Measurements from ENCODE around the gene OXLD1.

OXLD1 gene

DNA sequence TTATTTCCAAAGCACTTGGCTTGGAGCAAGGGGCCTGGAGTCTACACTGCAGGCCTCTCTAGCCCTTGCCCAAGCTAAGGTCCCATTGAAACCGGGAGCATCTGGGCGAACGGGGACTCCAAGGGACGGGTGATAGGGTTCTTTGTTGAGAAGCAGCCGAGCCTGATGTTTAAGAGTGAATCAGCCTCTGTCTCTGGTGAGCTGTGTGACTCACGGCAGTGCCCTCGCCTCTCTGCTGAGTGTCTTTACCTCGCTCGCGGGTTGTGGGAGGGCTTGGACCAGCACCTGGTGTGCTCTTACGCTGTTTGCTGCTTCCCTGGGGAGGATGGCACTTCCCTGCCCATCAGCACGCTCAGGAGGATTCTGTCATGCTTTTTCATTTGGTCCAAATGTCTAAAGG lies 18.7 kb upstream of the OXLD1 start:
- peak overlapping the region; percentile 72 for H3K27ac ChIP-seq
- no peak for TF ChIP-seq ZFX (IDR thresholded peaks at IDR 0.05; ENCODE audit: borderline replicate concordance)
- TF ChIP-seq, protein P1, sequence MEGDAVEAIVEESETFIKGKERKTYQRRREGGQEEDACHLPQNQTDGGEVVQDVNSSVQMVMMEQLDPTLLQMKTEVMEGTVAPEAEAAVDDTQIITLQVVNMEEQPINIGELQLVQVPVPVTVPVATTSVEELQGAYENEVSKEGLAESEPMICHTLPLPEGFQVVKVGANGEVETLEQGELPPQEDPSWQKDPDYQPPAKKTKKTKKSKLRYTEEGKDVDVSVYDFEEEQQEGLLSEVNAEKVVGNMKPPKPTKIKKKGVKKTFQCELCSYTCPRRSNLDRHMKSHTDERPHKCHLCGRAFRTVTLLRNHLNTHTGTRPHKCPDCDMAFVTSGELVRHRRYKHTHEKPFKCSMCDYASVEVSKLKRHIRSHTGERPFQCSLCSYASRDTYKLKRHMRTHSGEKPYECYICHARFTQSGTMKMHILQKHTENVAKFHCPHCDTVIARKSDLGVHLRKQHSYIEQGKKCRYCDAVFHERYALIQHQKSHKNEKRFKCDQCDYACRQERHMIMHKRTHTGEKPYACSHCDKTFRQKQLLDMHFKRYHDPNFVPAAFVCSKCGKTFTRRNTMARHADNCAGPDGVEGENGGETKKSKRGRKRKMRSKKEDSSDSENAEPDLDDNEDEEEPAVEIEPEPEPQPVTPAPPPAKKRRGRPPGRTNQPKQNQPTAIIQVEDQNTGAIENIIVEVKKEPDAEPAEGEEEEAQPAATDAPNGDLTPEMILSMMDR (IDR thresholded peaks at IDR 0.05): no peak

DNA sequence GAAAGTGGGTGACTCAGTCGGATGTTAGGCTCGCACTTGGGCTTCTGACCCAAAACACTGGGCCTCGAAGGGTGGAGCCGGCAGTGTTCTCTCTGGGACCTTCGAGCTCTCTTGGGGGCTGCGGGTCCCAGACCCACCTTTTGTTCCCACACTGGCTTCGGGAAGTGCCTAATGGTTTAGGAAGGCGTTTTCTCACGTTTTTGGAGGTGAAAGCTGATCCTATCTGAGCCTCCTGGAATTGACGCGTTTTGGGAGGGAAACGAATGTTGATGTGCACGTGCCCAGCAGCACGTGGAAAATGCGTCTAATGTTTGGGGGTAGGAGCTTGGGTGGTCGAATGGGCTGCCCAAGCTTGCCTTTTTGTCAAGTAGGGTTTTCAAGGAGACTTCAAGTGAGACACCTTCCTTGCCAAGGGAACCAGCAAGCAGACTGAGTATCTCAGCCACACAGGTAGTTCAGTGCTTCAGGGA lies 18.1 kb upstream of the OXLD1 start:
- TF ChIP-seq, protein P1 (IDR thresholded peaks at IDR 0.05): no peak
- TF ChIP-seq ZFX (IDR thresholded peaks at IDR 0.05; ENCODE audit: borderline replicate concordance): no peak
- H3K27ac ChIP-seq: peak overlapping the region; percentile 72

DNA sequence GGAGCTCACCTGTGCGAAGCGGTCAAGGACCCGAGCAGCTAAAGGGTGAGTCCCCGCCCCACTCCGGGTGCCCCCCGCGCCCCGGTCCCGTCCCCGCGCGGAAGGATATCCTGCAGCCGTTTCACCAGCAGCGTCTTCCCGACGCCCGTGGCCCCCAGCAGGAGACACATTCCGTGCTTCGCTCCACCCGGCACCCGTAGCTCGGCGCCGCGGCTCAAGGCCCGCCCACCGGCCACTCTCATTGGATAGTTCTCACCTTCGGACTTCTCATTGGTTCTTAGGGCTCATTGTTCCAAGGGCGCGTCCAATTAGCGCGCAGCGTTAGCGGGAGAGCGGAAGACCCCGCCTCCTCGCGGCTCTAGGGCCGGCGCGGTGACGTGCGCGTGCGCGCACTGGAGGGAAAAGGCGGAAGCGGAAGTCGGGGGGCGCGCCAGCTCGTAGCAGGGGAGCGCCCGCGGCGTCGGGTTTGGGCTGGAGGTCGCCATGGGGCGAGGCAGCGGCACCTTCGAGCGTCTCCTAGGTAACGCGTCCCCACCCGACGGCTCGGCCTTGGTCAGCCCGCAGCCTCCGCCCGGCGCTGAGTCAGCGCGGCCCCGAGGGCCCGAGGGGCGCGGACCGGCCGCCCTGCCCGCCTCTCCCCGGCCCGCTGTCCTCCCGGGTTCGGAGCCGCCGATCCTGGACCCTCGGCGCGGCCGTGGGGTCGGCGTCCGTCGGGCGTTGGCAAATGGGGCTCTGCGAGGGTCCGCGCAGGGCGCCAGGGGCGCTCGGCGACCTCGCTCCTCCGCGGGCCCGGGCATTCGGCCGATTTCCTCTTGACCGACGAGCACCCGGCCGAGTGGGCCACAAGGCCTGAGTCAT lies 17.4 kb upstream of the OXLD1 start, which contains the start of the genes ARL16 and HGS:
Gene ARL16, minus strand, starts transcription at position 214 of the 858 bp plus-strand sequence. Its CDS starts 44 bp downstream, at position 170.
Gene HGS, plus strand, starts transcription at position 428 of the 858 bp plus-strand sequence. Its CDS starts 56 bp downstream, at position 484.
- peak within 1 kb of the TSS; percentile 72 for H3K27ac ChIP-seq
- TF ChIP-seq, protein P1 (IDR thresholded peaks at IDR 0.05): no peak
- no peak for TF ChIP-seq ZFX (IDR thresholded peaks at IDR 0.05; ENCODE audit: borderline replicate concordance)

DNA sequence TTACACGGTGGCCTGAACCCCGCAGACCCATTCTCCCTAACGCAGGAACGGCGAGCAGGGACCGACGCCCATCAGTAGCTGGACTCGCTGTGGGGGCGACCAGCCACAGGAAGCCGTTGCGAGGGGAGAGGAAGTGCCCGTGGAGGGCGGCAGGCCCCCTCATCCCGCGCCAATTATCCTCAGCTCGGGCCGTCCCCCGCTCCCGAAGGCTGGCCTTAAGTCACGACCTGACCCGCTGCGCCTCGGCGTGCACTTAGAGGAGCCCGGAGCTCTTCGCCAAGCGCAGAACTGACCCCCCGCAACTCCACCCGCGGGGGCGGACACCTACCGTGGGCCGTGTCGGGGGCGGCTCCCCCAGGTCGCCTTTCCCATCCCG lies 16.8 kb upstream of the OXLD1 start:
- no peak for TF ChIP-seq ZFX (IDR thresholded peaks at IDR 0.05; ENCODE audit: borderline replicate concordance)
- TF ChIP-seq, protein P1 (IDR thresholded peaks at IDR 0.05): no peak
- H3K27ac ChIP-seq: peak overlapping the region; percentile 72

DNA sequence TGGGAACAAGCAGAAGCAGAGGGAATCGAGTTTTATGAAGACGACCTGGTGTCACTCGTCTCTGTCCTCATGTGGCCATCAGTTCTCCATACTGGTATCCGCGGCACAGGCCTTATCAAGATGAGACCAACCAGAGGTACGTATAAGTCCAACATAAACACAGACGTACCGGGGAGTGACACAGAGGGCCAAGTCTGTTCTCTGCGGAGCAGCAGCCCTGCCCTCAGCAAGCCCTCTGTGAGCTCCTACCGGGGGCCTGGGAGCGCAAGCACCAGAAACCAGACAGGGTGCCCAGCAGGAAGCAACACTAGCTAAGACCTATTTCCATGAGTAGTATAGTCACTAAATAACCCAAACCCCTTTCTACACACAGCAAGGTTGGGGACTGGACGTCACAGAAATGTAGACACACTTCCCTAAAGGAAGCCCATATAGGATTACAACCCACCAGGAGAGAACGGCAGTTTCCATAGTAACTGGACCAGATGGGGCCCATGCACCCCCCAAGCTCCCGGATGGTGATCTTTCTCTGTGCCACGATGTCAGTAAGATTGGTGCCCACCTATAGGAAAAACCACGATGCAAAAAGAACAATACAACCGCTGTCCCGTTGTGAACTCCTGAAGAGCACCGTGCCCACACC lies 16.3 kb upstream of the OXLD1 start:
- H3K27ac ChIP-seq: peak overlapping the region; percentile 72
- no peak for TF ChIP-seq ZFX (IDR thresholded peaks at IDR 0.05; ENCODE audit: borderline replicate concordance)
- TF ChIP-seq, protein P1 (IDR thresholded peaks at IDR 0.05): no peak

DNA sequence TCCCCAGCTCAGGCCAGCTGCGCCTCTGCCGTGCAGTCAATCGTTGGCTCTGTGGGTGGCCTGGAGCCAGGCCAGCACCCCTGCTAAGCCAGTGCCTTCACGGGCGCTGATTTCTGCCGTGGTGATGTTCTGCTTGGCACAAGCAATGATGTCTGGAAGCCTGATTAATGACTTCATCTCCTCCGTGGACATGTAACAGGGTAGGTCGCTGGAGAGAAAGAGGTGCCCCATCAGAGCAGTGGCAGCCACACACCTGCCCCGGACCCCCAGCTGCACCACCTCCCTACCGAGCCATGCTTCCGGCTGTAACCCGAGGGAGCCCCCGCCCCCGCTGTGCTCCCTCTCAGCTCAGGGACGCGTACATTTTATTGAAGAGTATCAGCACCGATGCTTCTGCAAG lies 15.3 kb upstream of the OXLD1 start:
- TF ChIP-seq, protein P1 (IDR thresholded peaks at IDR 0.05): no peak
- TF ChIP-seq ZFX (IDR thresholded peaks at IDR 0.05; ENCODE audit: borderline replicate concordance): no peak
- H3K27ac ChIP-seq: no peak overlapping the region

Data from 22Rv1 (cell line).